ENCODE measurements around the gene FAM110D. TPM values are rescaled to one million over a fixed set of nuclear protein-coding genes. Genes with fewer than 3 reads are reported as not detected.
A peak's percentile ranks its signal among the peaks of the same experiment; 100 is the strongest.

FAM110D gene
- total and polyA plus RNA-seq, 11 donors, result 2.2 to 6.5 (median 3.2) TPM

- Histone ChIP-seq H3K27me3 (no peaks in the 10 kb centered on the region), H3K4me1 (no peaks in the 10 kb centered on the region), H3K9me3 (no peaks in the 10 kb centered on the region), H3K36me3 (no peaks in the 10 kb centered on the region), H3K4me3 (no peak overlapping the region), H3K27ac (no peak overlapping the region)
- DNase-seq (no peak), ATAC-seq (peak in 1 of 4 donors; percentile 7)
- WGBS, 4 donors, result 80 to 92% (median 84%) methylated on average over 6 of the region's 6 CpGs
- intact Hi-C loops (cut with DNase I), result loop anchor here in 1 of 10 donors (10.0 kb wide), 1 partner anchor 135 kb away; no protein-coding TSS in a partner anchor
- no peak for TF ChIP-seq POLR2A (IDR thresholded peaks at IDR 0.05)
- no peak for TF ChIP-seq CTCF (IDR thresholded peaks at IDR 0.05)
Observed at GRCh38 chr1:26189331-26189730, 30.5 kb downstream of the FAM110D start.

- H3K4me3 ChIP-seq, result no peak overlapping the region
- intact Hi-C loops (cut with DNase I), result loop anchor here in 1 of 10 donors (10.0 kb wide), 1 partner anchor 135 kb away; no protein-coding TSS in a partner anchor
Observed at GRCh38 chr1:26189751-26190275, 30.9 kb downstream of the FAM110D start.

DNA sequence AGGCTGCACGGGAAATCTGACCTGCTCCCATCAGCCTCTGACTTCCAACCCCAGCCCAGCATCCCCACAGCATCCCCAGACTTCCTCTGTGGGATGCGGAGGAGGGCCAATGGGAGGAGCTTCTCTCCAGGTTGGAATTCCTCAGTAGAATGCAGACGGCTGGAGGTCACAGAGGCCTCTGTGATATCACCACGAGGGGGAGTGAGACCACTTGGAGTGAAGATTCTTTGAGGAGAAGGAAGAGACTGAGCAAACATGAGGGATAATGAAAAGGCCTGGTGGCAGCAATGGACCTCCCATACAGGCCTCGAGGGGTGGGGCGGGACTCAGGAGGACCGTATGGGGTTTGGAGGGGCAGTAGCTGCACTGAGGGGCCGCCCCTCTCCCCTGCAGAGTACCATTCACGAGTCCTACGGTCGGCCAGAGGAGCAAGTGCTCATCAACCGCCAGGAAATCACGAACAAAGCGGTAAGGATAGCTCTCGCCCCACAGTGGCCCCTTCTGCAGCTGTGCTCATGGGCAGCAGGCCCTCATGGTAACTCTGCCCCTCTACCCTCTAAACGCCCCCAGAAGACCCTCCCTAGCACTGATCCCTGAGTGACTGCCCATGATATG, 31.6 kb downstream of the FAM110D start, which contains the start of gene CATSPER4:
Gene CATSPER4 (plus strand): TSS at position 230 of the 615 bp plus-strand sequence. CDS start 26 bp downstream, at position 256.
- 49 to 59% (median 53%) methylated on average over 16 of the region's 16 CpGs for WGBS, 4 donors
- intact Hi-C loops (cut with DNase I), result no loop called here
- Histone ChIP-seq H3K9me3 (no peaks in the 10 kb centered on the region), H3K36me3 (no peaks in the 10 kb centered on the region), H3K4me1 (no peaks in the 10 kb centered on the region), H3K27ac (no peak within 1 kb of the TSS), H3K27me3 (no peaks in the 10 kb centered on the region), H3K4me3 (no peak within 1 kb of the TSS)
- no peak for DNase-seq
- TF ChIP-seq POLR2A (IDR thresholded peaks at IDR 0.05) (no peak), CTCF (IDR thresholded peaks at IDR 0.05) (peak in 4 of 12 donors; percentile 6 to 19 (median 12))
- ATAC-seq, result peak in 1 of 4 donors; percentile 26

More at GRCh38 chr1:26189751-26190275, 30.9 kb downstream of the FAM110D start:
- Histone ChIP-seq H3K27ac (no peak overlapping the region), H3K4me1 (no peaks in the 10 kb centered on the region), H3K9me3 (no peaks in the 10 kb centered on the region), H3K27me3 (no peaks in the 10 kb centered on the region), H3K36me3 (no peaks in the 10 kb centered on the region)
- 86 to 88% (median 87%) methylated on average over 7 of the region's 7 CpGs for WGBS, 4 donors
- no peak for ATAC-seq
- no peak for DNase-seq
- TF ChIP-seq POLR2A (IDR thresholded peaks at IDR 0.05), result no peak
- TF ChIP-seq CTCF (IDR thresholded peaks at IDR 0.05), result no peak

GRCh38 chr1:26191739-26192138, 32.9 kb downstream of the FAM110D start:
- intact Hi-C loops (cut with DNase I), result no loop called here
- WGBS, 4 donors, result 14 to 17% (median 16%) methylated on average over 3 of the region's 3 CpGs
- no peaks in the 10 kb centered on the region for H3K9me3 ChIP-seq
- TF ChIP-seq CTCF (IDR thresholded peaks at IDR 0.05) (no peak), POLR2A (IDR thresholded peaks at IDR 0.05) (no peak)
- no peak overlapping the region for H3K4me3 ChIP-seq
- no peaks in the 10 kb centered on the region for H3K36me3 ChIP-seq
- H3K4me1 ChIP-seq, result no peaks in the 10 kb centered on the region
- ATAC-seq (peak in 1 of 4 donors; percentile 30), DNase-seq (no peak)
- H3K27ac ChIP-seq, result no peak overlapping the region
- no peaks in the 10 kb centered on the region for H3K27me3 ChIP-seq
